BJ (cell line): ENCODE data around the gene SCUBE2. TPM values are rescaled to one million over a fixed set of nuclear protein-coding genes. Genes with fewer than 3 reads are reported as not detected.
"Not testable (repeated sequence)": the region's sequence is repeated elsewhere in the genome, so short reads cannot be mapped to it uniquely, and the experiment has no call there.

Experiments
- CTCF ChIA-PET: fragments of 350-600 bp; formaldehyde crosslinking; extraction: SDS; loops from one replicate; lab custom pipeline; 2021; ENCODE audit warnings: antibody characterized with exemption, inconsistent platforms; lab: Yijun Ruan, JAX
- POLR2A ChIA-PET: fragments of 300-600 bp; sonication (Branson Sonifier 250); formaldehyde crosslinking; extraction: SDS; loops from one replicate; lab custom pipeline; 2021; ENCODE audit warnings: antibody characterized with exemption; lab: Charles Lee
- DNase-seq: peaks from one replicate; pipeline ENCODE4 v3.0.0-alpha.2; 2011; ENCODE audit warnings: low read depth
- H3K27me3 ChIP-seq: 2 replicates; pipeline ENCODE4 v1.6.0; 2011; ENCODE audit warnings: low read length; ENCODE audit not compliant: control insufficient read depth, insufficient read depth
- H3K36me3 ChIP-seq: 2 replicates; pipeline ENCODE4 v1.5.1; 2011; ENCODE audit warnings: low read length; ENCODE audit not compliant: control insufficient read depth, insufficient read depth
- H3K4me3 ChIP-seq: 2 replicates; pipeline ENCODE4 v1.5.1; 2011; ENCODE audit warnings: low read depth, mild to moderate bottlenecking, control low read depth, low read length
- CTCF ChIP-seq: IDR thresholded peaks from 2 replicates; pipeline ENCODE4 v1.5.1; 2011; ENCODE audit warnings: low read depth, mild to moderate bottlenecking, control low read depth, inconsistent platforms, low read length, moderate library complexity; ENCODE audit not compliant: insufficient read depth
- polyA plus RNA-seq: library from polyadenylated mRNA; depleted of rRNA; stranded (reverse); fragments of >200 nt; gene quantifications from 2 replicates; pipeline ENCODE4 v1.2.3, GENCODE V29; 2011

The SCUBE2 gene
- polyA plus RNA-seq, 1 experiment = 1.4 TPM

- TF ChIP-seq CTCF = no peak
- ChIA-PET CTCF (interaction anchor here (1.2 to 7.6 kb wide), 5 partner anchors 9 to 489 kb away, joined by 3 to 88 read pairs (median 16); partner anchors contain the start of gene NRIP3), POLR2A (no interaction called here)
- H3K4me3 ChIP-seq = no peak overlapping the region
- H3K36me3 ChIP-seq = no peaks in the 10 kb centered on the region
- no peak for DNase-seq
- no peaks in the 10 kb centered on the region; the same call in 1 of the 2 replicates for H3K27me3 ChIP-seq
Measured at GRCh38 chr11:9017773-9018172, 73.6 kb downstream of the SCUBE2 start.

- POLR2A ChIA-PET = interaction anchor here (0.6 kb wide), 1 partner anchor 336 kb away, joined by 4 read pairs; no protein-coding TSS in a partner anchor
- H3K36me3 ChIP-seq = no peaks in the 10 kb centered on the region
- TF ChIP-seq CTCF = no peak
- CTCF ChIA-PET = interaction anchor here (0.6 to 7.6 kb wide), 7 partner anchors 9 to 490 kb away, joined by 3 to 88 read pairs (median 5); partner anchors contain the start of gene NRIP3
- no peaks in the 10 kb centered on the region for H3K27me3 ChIP-seq
- no peak for DNase-seq
- H3K4me3 ChIP-seq = no peak overlapping the region
Measured at GRCh38 chr11:9016916-9017642, 74.3 kb downstream of the SCUBE2 start.

DNA sequence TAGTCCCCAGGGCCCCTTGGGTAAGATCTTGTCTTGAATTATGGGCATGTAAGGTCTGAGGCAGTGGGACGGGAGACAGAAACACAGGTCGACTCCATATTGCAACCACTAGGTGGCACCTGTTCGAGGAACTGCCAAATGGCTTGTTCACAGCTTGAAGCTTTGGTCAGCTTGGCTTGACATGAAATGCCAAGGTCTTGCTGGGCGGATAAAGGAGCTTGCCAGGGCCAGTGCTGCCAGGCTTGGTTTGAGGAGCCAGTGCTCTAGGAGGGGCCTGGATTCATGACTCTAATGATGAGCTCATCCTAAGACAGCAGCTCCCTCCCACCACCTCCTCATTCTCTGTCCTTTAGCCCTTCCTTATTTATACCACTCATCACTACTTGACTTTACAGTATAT lies 75.7 kb downstream of the SCUBE2 start:
- ChIA-PET POLR2A (no interaction called here), CTCF (interaction anchor here (0.7 to 7.6 kb wide), 25 partner anchors 10 to 501 kb away, joined by 3 to 88 read pairs (median 6); partner anchors contain the start of genes NRIP3 and SCUBE2)
- no peaks in the 10 kb centered on the region for H3K36me3 ChIP-seq
- no peak for DNase-seq
- TF ChIP-seq CTCF = peak; percentile 81
- H3K27me3 ChIP-seq = no peaks in the 10 kb centered on the region
- no peak overlapping the region for H3K4me3 ChIP-seq

DNA sequence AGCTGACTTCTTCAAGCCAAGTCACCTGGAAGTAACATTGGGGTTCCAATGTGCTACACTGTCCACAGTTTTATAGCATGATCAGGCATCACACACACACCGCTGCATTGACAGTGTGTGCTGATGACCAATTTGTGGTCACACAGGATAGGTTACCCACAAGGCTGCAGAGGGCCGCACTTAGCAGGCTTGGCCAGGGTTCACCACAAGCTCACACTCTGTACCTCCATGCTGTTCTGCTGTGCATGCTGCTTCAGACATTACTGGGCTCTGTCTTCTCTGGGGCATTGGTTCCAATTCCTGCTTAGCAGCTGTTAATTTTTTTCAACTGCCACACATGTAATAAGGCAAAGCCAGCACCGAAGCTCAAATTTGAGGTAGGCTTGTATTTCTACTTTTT lies 76.6 kb downstream of the SCUBE2 start:
- TF ChIP-seq CTCF = no peak
- Histone ChIP-seq H3K4me3 (no peak overlapping the region), H3K36me3 (no peaks in the 10 kb centered on the region), H3K27me3 (no peaks in the 10 kb centered on the region)
- ChIA-PET POLR2A (no interaction called here), CTCF (interaction anchor here (0.7 to 7.6 kb wide), 19 partner anchors 9 to 492 kb away, joined by 3 to 88 read pairs (median 8); partner anchors contain the start of gene NRIP3)
- DNase-seq = no peak

DNA sequence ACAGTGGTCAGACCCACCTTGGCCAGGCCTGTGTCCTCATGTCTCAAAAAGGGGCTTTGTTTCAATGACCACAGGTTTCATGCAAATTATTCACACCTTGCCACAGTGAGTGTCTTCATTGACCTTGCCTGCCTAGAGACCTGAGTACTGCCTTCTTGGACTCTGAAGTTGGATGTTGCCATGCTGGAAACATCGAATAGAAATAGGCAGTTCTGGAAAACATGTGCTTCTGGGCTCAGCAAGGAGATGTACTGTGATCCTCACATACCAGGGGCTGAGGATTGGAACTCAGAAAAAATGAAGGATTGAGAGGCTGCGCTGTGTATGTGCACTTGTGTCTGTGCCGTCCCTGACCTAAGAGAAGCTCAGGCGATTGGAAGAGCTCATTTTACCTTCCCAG lies 78.0 kb downstream of the SCUBE2 start:
- Histone ChIP-seq H3K4me3 (no peak overlapping the region), H3K36me3 (no peaks in the 10 kb centered on the region), H3K27me3 (no peaks in the 10 kb centered on the region)
- DNase-seq = no peak
- TF ChIP-seq CTCF = no peak
- POLR2A ChIA-PET = no interaction called here
- CTCF ChIA-PET = interaction anchor here (1.4 to 7.6 kb wide), 6 partner anchors 13 to 494 kb away, joined by 5 to 88 read pairs (median 14); no protein-coding TSS in a partner anchor

- DNase-seq, H3K4me3 ChIP-seq, H3K27me3 ChIP-seq, POLR2A ChIA-PET, H3K36me3 ChIP-seq: not testable (repeated sequence)
- CTCF ChIA-PET = interaction anchor here (0.9 kb wide), 1 partner anchor 9 kb away, joined by 3 read pairs; no protein-coding TSS in a partner anchor
Measured at GRCh38 chr11:9009538-9009937, 81.9 kb downstream of the SCUBE2 start.
